NB4 (cell line): Measurements from ENCODE around the gene FTO.

ENCODE experiments used
- DNase-seq: peaks from one replicate; pipeline ENCODE4 v3.0.0; 2010; ENCODE audit warnings: low read depth
- H3K4me3 ChIP-seq: one replicate; pipeline ENCODE4 v1.5.1; 2011; ENCODE audit warnings: mild to moderate bottlenecking, low read depth, low read length, moderate library complexity
- MYC ChIP-seq: IDR thresholded peaks from 2 replicates; pipeline ENCODE4 v1.6.1; 2011; ENCODE audit warnings: low read depth, low read length
- POLR2A ChIP-seq: IDR thresholded peaks from 2 replicates; pipeline ENCODE4 v1.6.1; 2011; ENCODE audit warnings: mild to moderate bottlenecking; ENCODE audit not compliant: insufficient read length; ENCODE audit errors: extremely low read depth
- TF ChIP-seq, protein P1 (sequence below): IDR thresholded peaks from 2 replicates; pipeline ENCODE4 v1.6.1; 2011; ENCODE audit warnings: low read depth, low read length
- TF ChIP-seq, protein P2 (sequence below): IDR thresholded peaks from one replicate; pipeline ENCODE4 v1.5.1; 2012; ENCODE audit warnings: low read depth, low read length

FTO gene

DNA sequence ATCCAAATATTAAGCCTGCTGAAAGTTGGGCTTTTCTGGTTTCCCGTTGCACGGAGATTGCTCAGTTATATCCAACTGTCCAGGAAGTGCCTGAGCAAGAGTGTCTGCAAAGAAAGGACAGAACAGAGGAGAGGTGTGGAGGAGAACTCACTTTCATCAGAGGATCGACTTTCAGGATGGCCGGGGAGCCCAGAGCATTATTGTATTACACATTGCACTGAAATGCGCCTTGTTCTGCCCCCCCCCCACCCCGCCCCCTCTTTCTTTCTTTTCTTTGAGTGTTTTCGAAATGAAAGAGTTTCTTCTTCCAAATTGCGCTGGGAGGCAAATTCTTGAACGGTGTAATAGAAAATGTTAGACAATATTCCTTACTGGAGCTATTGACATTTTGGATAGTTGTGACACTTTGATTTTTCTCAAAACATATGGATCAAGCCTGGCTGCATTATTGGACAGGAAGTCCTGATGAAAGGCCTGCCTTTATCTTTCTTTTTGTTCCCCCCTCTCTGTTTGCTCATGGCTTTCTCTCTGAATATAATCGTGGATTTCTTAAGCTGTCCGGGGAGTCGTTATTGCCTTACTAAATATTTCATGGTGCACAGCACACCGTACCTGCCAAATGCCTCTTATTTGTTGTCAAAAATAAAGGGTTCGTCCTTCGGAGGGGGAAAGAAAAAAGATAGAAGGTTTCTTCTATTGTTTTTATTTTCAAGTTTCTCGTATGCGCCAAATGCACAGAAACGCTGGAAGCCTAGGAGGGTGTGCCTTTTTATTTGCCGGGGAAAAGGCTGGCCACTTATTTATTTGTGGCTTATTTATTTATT lies 471.8 kb downstream of the FTO start:
- H3K4me3 ChIP-seq, result peak overlapping the region; percentile 47
- TF ChIP-seq POLR2A, result no peak
- TF ChIP-seq, protein P1, sequence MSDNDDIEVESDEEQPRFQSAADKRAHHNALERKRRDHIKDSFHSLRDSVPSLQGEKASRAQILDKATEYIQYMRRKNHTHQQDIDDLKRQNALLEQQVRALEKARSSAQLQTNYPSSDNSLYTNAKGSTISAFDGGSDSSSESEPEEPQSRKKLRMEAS, result no peak
- TF ChIP-seq, protein P2, sequence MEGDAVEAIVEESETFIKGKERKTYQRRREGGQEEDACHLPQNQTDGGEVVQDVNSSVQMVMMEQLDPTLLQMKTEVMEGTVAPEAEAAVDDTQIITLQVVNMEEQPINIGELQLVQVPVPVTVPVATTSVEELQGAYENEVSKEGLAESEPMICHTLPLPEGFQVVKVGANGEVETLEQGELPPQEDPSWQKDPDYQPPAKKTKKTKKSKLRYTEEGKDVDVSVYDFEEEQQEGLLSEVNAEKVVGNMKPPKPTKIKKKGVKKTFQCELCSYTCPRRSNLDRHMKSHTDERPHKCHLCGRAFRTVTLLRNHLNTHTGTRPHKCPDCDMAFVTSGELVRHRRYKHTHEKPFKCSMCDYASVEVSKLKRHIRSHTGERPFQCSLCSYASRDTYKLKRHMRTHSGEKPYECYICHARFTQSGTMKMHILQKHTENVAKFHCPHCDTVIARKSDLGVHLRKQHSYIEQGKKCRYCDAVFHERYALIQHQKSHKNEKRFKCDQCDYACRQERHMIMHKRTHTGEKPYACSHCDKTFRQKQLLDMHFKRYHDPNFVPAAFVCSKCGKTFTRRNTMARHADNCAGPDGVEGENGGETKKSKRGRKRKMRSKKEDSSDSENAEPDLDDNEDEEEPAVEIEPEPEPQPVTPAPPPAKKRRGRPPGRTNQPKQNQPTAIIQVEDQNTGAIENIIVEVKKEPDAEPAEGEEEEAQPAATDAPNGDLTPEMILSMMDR, result no peak
- no peak for TF ChIP-seq MYC
- peak; percentile 49 for DNase-seq

DNA sequence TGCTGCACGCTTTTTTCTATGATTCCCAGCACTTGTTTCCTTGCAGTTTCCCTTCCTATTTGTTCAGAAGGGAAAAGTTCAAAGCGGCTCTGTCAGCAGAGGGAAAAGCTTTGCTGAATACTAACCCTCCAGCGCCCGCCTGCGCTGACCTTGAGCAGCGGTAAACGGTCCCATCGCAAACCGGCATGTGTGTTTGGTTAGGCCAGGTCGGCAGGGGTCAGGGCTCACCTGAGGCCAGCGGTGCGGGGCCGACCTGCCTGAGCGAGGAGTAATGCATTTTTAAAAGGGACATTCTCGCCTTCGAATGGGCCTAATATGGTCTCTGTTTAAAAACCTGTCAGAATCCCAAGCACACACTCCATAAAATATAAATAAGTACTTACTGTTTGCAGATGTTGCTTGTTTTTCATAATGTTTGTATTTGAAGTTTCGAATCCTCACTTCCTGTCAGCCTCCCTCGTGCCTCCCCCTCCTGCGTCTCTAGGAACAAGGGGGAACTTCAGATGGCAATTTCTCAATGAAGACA lies 472.5 kb downstream of the FTO start:
- DNase-seq, result peak; percentile 70
- no peak for TF ChIP-seq POLR2A
- TF ChIP-seq, protein P1, result peak; percentile 29; the same call in 1 of the 2 replicates
- no peak for TF ChIP-seq MYC
- TF ChIP-seq, protein P2, result no peak
- peak overlapping the region; percentile 47 for H3K4me3 ChIP-seq

DNA sequence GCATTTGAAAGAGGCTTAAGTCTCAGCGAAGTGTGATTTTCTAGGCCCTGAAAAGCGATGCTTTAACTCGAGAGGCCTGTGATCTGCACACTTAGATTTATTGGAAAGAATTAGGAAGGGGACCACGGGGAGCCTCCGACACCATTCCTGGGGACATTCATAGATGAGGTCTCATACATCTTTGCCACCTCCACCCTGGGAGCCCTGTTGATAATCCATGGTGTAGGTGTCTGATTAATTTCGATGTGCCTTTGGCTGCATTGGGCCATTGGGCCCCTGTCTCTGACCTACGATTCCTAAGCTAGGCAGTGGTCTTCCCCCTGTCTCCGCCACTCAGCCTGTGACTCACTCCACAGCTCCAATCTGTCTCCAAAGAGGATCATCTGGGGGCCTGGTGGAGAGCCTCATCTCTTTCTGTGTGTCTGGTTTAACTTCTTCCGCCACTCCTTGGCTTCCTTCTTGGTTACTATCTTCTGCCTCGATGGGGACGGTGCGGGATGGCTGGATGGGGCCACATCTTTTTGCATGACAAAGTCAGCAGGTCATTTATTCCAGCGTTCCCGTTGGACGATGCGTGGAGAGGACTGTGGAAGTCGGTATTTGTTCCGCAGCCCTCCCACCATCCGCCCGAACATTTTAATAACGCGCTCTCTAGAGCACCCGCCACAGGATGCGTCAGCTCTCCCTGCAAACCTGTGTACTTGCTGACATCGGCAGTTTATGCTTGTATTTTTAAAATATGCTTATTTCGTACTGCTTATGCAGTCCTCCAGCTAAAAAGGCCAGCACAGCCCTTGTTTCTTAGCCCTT lies 473.3 kb downstream of the FTO start:
- no peak for TF ChIP-seq MYC
- TF ChIP-seq POLR2A, result no peak
- TF ChIP-seq, protein P2, result no peak
- TF ChIP-seq, protein P1, result no peak
- H3K4me3 ChIP-seq, result no peak overlapping the region
- no peak for DNase-seq

DNA sequence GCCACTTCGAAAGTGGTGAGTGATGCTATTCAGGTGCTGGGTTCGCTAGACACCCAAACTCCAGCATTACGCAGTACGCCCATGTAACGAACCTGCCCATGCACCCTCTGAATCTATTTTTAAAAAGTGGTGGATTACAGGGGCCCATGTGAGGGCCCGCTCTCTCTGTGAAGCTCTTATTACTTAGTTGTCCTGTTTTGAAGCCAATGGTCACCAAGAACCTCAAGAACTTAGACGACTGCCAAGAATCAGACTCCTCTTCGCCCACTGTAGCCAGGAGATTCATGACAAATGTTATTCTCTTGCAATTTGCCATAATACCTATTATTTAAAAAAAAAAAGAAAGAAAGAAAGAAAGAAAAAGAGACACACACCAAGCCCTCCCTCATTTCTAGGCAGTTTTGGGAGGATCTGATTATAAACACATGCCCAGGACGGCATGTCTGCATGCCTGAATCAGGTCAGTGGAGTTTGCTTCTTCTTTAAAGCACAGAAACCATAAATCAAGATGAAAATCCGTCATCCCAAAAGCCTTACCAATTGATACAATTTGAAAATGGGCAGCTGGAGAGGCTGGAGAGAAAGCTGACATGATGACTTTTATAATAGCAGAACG lies 474.0 kb downstream of the FTO start:
- TF ChIP-seq MYC (no peak), POLR2A (no peak)
- TF ChIP-seq, protein P2, result no peak
- TF ChIP-seq, protein P1, result no peak
- H3K4me3 ChIP-seq, result no peak overlapping the region
- DNase-seq, result no peak

DNA sequence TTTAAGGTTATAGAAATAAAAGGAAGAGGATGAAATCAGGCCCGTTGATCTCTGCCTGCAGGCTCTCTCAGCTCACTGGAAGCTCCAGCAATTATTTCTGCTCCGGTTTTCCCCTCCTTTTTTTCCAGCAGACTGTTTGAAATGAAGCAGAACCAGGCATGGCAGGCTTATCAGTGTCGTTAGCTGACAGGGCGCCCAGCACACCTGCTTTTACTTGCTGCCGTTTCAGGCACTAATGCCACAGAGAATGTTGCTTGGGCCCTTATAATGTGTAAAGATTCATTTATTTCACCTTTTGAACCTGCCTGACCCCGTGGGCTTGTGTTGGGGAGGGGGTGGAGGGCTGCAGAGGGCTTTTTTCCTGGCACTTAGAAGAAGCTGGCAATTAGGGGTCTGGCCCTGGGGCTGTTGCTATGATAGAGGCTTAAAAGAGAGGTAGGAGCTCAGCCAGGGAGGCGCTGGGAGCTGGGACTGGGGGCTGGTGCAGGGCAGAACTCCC lies 474.6 kb downstream of the FTO start:
- DNase-seq, result no peak
- H3K4me3 ChIP-seq, result no peak overlapping the region
- TF ChIP-seq POLR2A (no peak), MYC (no peak)
- TF ChIP-seq, protein P2, result no peak
- TF ChIP-seq, protein P1, result no peak
